Measurements from ENCODE around the gene ZNF507. TPM values are rescaled to one million over a fixed set of nuclear protein-coding genes. Genes with fewer than 3 reads are reported as not detected.

ZNF507 gene
- total and polyA plus RNA-seq, 4 donors = 2.9 to 14.1 (median 7.1) TPM

DNA sequence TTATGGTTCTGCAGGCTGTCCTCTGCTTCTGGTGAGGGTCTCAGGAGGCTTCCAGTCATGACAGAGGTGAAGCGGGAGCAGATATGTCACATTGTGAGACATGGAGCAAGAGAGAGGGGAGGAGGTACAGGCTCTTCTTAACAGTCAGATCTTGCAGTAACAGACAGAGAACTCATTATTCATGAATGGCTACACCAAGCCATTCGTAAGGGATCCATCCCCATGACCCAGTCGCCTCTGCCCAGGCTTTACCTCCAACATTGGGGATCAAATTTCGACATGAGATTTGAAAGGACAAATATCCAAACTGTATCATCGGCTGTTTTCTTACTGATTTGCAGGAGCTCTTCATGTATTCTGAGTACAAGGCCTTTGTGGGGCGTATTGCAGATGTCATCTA lies 21.7 kb downstream of the ZNF507 start:
- peaks cover 0 to 5% (median 1%) of the 10 kb centered on the region in 4 donors for H3K36me3 ChIP-seq (ENCODE audit: control insufficient read depth in 4 of 4, insufficient read depth in 3 of 4, low read depth in 1 of 4, low read length in 3 of 4)
- no peaks in the 10 kb centered on the region for H3K27me3 ChIP-seq (ENCODE audit: control insufficient read depth in 4 of 4, insufficient read depth in 4 of 4, low read length in 3 of 4)
- H3K9ac ChIP-seq (ENCODE audit: low read depth in 1 of 2, low read length in 2 of 2) = no peak overlapping the region
- TF ChIP-seq EGR1 (IDR thresholded peaks at IDR 0.05; ENCODE audit: low read depth in 2 of 2) (no peak), HNF4A (conservative IDR thresholded peaks at IDR 0.05) (no peak), NR2F2 (IDR thresholded peaks at IDR 0.05) (no peak), YY1 (IDR thresholded peaks at IDR 0.05) (no peak), FOXA2 (IDR thresholded peaks at IDR 0.05) (no peak), JUND (IDR thresholded peaks at IDR 0.05) (no peak), FOXA1 (IDR thresholded peaks at IDR 0.05) (no peak), GABPA (IDR thresholded peaks at IDR 0.05 in 1 of 2, conservative IDR thresholded peaks at IDR 0.05 in 1 of 2) (no peak), RXRA (IDR thresholded peaks at IDR 0.05) (no peak), SP1 (IDR thresholded peaks at IDR 0.05) (no peak), TAF1 (conservative IDR thresholded peaks at IDR 0.05) (no peak), RAD21 (IDR thresholded peaks at IDR 0.05) (no peak), HNF4G (IDR thresholded peaks at IDR 0.05) (no peak)
- TF ChIP-seq, protein P1, sequence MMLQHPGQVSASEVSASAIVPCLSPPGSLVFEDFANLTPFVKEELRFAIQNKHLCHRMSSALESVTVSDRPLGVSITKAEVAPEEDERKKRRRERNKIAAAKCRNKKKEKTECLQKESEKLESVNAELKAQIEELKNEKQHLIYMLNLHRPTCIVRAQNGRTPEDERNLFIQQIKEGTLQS (IDR thresholded peaks at IDR 0.05) = no peak
- TF ChIP-seq, protein P2, sequence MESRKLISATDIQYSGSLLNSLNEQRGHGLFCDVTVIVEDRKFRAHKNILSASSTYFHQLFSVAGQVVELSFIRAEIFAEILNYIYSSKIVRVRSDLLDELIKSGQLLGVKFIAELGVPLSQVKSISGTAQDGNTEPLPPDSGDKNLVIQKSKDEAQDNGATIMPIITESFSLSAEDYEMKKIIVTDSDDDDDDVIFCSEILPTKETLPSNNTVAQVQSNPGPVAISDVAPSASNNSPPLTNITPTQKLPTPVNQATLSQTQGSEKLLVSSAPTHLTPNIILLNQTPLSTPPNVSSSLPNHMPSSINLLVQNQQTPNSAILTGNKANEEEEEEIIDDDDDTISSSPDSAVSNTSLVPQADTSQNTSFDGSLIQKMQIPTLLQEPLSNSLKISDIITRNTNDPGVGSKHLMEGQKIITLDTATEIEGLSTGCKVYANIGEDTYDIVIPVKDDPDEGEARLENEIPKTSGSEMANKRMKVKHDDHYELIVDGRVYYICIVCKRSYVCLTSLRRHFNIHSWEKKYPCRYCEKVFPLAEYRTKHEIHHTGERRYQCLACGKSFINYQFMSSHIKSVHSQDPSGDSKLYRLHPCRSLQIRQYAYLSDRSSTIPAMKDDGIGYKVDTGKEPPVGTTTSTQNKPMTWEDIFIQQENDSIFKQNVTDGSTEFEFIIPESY (IDR thresholded peaks at IDR 0.05) = no peak
- TF ChIP-seq, protein P3, sequence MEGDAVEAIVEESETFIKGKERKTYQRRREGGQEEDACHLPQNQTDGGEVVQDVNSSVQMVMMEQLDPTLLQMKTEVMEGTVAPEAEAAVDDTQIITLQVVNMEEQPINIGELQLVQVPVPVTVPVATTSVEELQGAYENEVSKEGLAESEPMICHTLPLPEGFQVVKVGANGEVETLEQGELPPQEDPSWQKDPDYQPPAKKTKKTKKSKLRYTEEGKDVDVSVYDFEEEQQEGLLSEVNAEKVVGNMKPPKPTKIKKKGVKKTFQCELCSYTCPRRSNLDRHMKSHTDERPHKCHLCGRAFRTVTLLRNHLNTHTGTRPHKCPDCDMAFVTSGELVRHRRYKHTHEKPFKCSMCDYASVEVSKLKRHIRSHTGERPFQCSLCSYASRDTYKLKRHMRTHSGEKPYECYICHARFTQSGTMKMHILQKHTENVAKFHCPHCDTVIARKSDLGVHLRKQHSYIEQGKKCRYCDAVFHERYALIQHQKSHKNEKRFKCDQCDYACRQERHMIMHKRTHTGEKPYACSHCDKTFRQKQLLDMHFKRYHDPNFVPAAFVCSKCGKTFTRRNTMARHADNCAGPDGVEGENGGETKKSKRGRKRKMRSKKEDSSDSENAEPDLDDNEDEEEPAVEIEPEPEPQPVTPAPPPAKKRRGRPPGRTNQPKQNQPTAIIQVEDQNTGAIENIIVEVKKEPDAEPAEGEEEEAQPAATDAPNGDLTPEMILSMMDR (IDR thresholded peaks at IDR 0.05; ENCODE audit: low read depth, low read length, missing input control) = no peak
- TF ChIP-seq, protein P4, sequence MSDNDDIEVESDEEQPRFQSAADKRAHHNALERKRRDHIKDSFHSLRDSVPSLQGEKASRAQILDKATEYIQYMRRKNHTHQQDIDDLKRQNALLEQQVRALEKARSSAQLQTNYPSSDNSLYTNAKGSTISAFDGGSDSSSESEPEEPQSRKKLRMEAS (IDR thresholded peaks at IDR 0.05) = no peak
- TF ChIP-seq, protein P5, sequence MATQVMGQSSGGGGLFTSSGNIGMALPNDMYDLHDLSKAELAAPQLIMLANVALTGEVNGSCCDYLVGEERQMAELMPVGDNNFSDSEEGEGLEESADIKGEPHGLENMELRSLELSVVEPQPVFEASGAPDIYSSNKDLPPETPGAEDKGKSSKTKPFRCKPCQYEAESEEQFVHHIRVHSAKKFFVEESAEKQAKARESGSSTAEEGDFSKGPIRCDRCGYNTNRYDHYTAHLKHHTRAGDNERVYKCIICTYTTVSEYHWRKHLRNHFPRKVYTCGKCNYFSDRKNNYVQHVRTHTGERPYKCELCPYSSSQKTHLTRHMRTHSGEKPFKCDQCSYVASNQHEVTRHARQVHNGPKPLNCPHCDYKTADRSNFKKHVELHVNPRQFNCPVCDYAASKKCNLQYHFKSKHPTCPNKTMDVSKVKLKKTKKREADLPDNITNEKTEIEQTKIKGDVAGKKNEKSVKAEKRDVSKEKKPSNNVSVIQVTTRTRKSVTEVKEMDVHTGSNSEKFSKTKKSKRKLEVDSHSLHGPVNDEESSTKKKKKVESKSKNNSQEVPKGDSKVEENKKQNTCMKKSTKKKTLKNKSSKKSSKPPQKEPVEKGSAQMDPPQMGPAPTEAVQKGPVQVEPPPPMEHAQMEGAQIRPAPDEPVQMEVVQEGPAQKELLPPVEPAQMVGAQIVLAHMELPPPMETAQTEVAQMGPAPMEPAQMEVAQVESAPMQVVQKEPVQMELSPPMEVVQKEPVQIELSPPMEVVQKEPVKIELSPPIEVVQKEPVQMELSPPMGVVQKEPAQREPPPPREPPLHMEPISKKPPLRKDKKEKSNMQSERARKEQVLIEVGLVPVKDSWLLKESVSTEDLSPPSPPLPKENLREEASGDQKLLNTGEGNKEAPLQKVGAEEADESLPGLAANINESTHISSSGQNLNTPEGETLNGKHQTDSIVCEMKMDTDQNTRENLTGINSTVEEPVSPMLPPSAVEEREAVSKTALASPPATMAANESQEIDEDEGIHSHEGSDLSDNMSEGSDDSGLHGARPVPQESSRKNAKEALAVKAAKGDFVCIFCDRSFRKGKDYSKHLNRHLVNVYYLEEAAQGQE (IDR thresholded peaks at IDR 0.05) = no peak
- DNase-seq (ENCODE audit: low spot score) = no peak
- H3K9me3 ChIP-seq (ENCODE audit: control insufficient read depth in 4 of 4, low read length in 3 of 4) = no peaks in the 10 kb centered on the region
- peaks cover 3 to 21% (median 14%) of the 10 kb centered on the region in 4 donors for H3K4me1 ChIP-seq (ENCODE audit: control insufficient read depth in 4 of 4, insufficient read depth in 4 of 4, low read length in 3 of 4)
- WGBS = 88% methylated on average over 6 of the region's 6 CpGs
- H3K4me3 ChIP-seq (ENCODE audit: low read depth in 1 of 3, low read length in 3 of 3) = no peak overlapping the region
- H3K27ac ChIP-seq (ENCODE audit: low read depth in 1 of 2, low read length in 2 of 2) = no peak overlapping the region

Measured in liver (tissue), 9 donors.